Stimulated activated CD8-positive, alpha-beta memory T cell treated with anti-CD3 and anti-CD28 coated beads, Interleukin-4, amount 100 ng/mL, for 24 hours (primary cell): ENCODE results near the gene STK11IP.

Experiments
- DNase-seq: peaks from one replicate; pipeline ENCODE4 v3.0.0-alpha.2; 2020; ENCODE audit warnings: low read depth

The STK11IP gene

GRCh38 chr2:219581346-219581745 is 16.3 kb upstream of the STK11IP start:
- DNase-seq, result no peak

GRCh38 chr2:219591091-219591490 is 6.6 kb upstream of the STK11IP start:
- no peak for DNase-seq

GRCh38 chr2:219592736-219593135 is 4.9 kb upstream of the STK11IP start:
- no peak for DNase-seq

GRCh38 chr2:219593154-219593553 is 4.5 kb upstream of the STK11IP start:
- no peak for DNase-seq

- no peak for DNase-seq
Observed at GRCh38 chr2:219595256-219595655, 2.4 kb upstream of the STK11IP start.

- no peak for DNase-seq
Observed at GRCh38 chr2:219596954-219597551, 604 bp upstream of the STK11IP start.

GRCh38 chr2:219598308-219599078 is 836 bp downstream of the STK11IP start:
- DNase-seq, result no peak

GRCh38 chr2:219603771-219604170 is 6.1 kb downstream of the STK11IP start:
- DNase-seq, result no peak

GRCh38 chr2:219605607-219605954 is 7.9 kb downstream of the STK11IP start:
- no peak for DNase-seq

GRCh38 chr2:219607931-219608330 is 10.3 kb downstream of the STK11IP start:
- DNase-seq, result no peak

- DNase-seq, result no peak
Observed at GRCh38 chr2:219608399-219608964, 10.8 kb downstream of the STK11IP start.

GRCh38 chr2:219609149-219609750 is 11.6 kb downstream of the STK11IP start:
- no peak for DNase-seq

- no peak for DNase-seq
Observed at GRCh38 chr2:219611306-219611705, 13.6 kb downstream of the STK11IP start.

GRCh38 chr2:219611866-219612576 is 14.4 kb downstream of the STK11IP start:
- DNase-seq, result no peak

- DNase-seq, result no peak
Observed at GRCh38 chr2:219612577-219613286, 15.1 kb downstream of the STK11IP start.

- DNase-seq, result no peak
Observed at GRCh38 chr2:219613461-219614070, 15.9 kb downstream of the STK11IP start.

- no peak for DNase-seq
Observed at GRCh38 chr2:219614076-219614860, 16.6 kb downstream of the STK11IP start.

- no peak for DNase-seq
Observed at GRCh38 chr2:219615036-219615435, 17.4 kb downstream of the STK11IP start.

- DNase-seq, result no peak
Observed at GRCh38 chr2:219615894-219616293, 18.2 kb downstream of the STK11IP start.

- no peak for DNase-seq
Observed at GRCh38 chr2:219616550-219616949, 18.9 kb downstream of the STK11IP start.

GRCh38 chr2:219618733-219619122 is 21.1 kb downstream of the STK11IP start:
- DNase-seq, result no peak
